Endodermal cell (in vitro differentiated cells): ENCODE data around the gene NANOGP8. TPM values are rescaled to one million over a fixed set of nuclear protein-coding genes. Genes with fewer than 3 reads are reported as not detected.

Experiments
- DNase-seq: peaks from one replicate; pipeline ENCODE4 v3.0.0-alpha.2; 2017
- H3K27ac ChIP-seq: 2 replicates; pipeline ENCODE4 v1.5.1; 2013; ENCODE audit warnings: mild to moderate bottlenecking, low read depth, low read length, moderate library complexity
- H3K27me3 ChIP-seq: 2 replicates; pipeline ENCODE4 v1.6.1; 2013; ENCODE audit warnings: mild to moderate bottlenecking, low read length, moderate library complexity; ENCODE audit not compliant: insufficient read depth, control insufficient read depth, poor library complexity, severe bottlenecking
- H3K36me3 ChIP-seq: 2 replicates; pipeline ENCODE4 v1.7.0; 2013; ENCODE audit warnings: mild to moderate bottlenecking, low read length, moderate library complexity; ENCODE audit not compliant: control insufficient read depth, insufficient read depth
- H3K4me1 ChIP-seq: one replicate; pipeline ENCODE4 v1.7.0; 2013; ENCODE audit warnings: low read length; ENCODE audit not compliant: control insufficient read depth, insufficient read depth
- H3K4me3 ChIP-seq: 2 replicates; pipeline ENCODE4 v1.5.1; 2013; ENCODE audit warnings: mild to moderate bottlenecking, low read length, moderate library complexity
- H3K9ac ChIP-seq: 2 replicates; pipeline ENCODE4 v1.6.1; 2013; ENCODE audit warnings: mild to moderate bottlenecking, low read length, moderate library complexity; ENCODE audit not compliant: poor library complexity, severe bottlenecking; ENCODE audit errors: extremely low read depth
- H3K9me3 ChIP-seq: 2 replicates; pipeline ENCODE4 v1.6.1; 2013; ENCODE audit warnings: mild to moderate bottlenecking, low read length, moderate library complexity; ENCODE audit not compliant: control insufficient read depth
- H3K27ac Mint-ChIP-seq: 2 replicates; pipeline ENCODE4 v1.8.0; 2020; ENCODE audit warnings: mixed read lengths
- H3K27me3 Mint-ChIP-seq: 2 replicates; pipeline ENCODE4 v1.8.0; 2021; ENCODE audit warnings: mild to moderate bottlenecking, mixed read lengths; ENCODE audit not compliant: insufficient read depth
- H3K36me3 Mint-ChIP-seq: 2 replicates; pipeline ENCODE4 v1.8.0; 2020; ENCODE audit warnings: low read depth, mixed read lengths
- H3K4me1 Mint-ChIP-seq: 2 replicates; pipeline ENCODE4 v1.8.0; 2020; ENCODE audit warnings: mixed read lengths
- H3K4me3 Mint-ChIP-seq: 2 replicates; pipeline ENCODE4 v1.8.0; 2020; ENCODE audit warnings: mild to moderate bottlenecking, moderate library complexity, mixed read lengths
- H3K9me3 Mint-ChIP-seq: 2 replicates; pipeline ENCODE4 v1.8.0; 2020; ENCODE audit warnings: mild to moderate bottlenecking, mixed read lengths
- WGBS, 2 experiments: methylation state at CpG; one replicate each; pipeline versions ENCODE4 v1.1.5 to v1.1.7; 2013; ENCODE audit warnings: missing lambda C conversion rate in 2 of 2, mixed read lengths in 1 of 2; ENCODE audit not compliant: insufficient coverage in 1 of 2, insufficient read length in 1 of 2; 5-methylcytosine and 5-hydroxymethylcytosine counted together
- total RNA-seq, 2 donors: library from RNA; stranded (reverse); fragmentation: NEBNext Ultra II Directional in 1 of 2; extraction: Animal tissue kit (Norgen Biotek cat#: 25700) in 1 of 2; gene quantifications; 2 replicates in 1 of 2; 3 replicates in 1 of 2; pipeline ENCODE4 v1.2.1, GENCODE V29; 2021
- TF ChIP-seq, protein P1 (sequence below): fragments of 200-600 bp; sonication (generic); conservative IDR thresholded peaks from 2 replicates; pipeline ENCODE4 v1.5.0; 2021; ENCODE audit warnings: antibody characterized with exemption, mild to moderate bottlenecking

Gene NANOGP8
- total RNA-seq, 2 donors from 2014 or later, result 1.5 to 47.2 TPM

- Mint-ChIP-seq H3K36me3 (peaks cover 8% of the 10 kb centered on the region), H3K9me3 (peaks cover 11% of the 10 kb centered on the region), H3K4me3 (no peak overlapping the region), H3K27me3 (no peaks in the 10 kb centered on the region), H3K4me1 (peaks cover 5% of the 10 kb centered on the region), H3K27ac (no peak overlapping the region)
- no peak overlapping the region for H3K27ac ChIP-seq
- H3K9ac ChIP-seq, result no peak overlapping the region
- H3K4me3 ChIP-seq, result no peak overlapping the region
- no peaks in the 10 kb centered on the region for H3K27me3 ChIP-seq
- no peak for DNase-seq
- H3K9me3 ChIP-seq, result no peaks in the 10 kb centered on the region
- TF ChIP-seq, protein P1, sequence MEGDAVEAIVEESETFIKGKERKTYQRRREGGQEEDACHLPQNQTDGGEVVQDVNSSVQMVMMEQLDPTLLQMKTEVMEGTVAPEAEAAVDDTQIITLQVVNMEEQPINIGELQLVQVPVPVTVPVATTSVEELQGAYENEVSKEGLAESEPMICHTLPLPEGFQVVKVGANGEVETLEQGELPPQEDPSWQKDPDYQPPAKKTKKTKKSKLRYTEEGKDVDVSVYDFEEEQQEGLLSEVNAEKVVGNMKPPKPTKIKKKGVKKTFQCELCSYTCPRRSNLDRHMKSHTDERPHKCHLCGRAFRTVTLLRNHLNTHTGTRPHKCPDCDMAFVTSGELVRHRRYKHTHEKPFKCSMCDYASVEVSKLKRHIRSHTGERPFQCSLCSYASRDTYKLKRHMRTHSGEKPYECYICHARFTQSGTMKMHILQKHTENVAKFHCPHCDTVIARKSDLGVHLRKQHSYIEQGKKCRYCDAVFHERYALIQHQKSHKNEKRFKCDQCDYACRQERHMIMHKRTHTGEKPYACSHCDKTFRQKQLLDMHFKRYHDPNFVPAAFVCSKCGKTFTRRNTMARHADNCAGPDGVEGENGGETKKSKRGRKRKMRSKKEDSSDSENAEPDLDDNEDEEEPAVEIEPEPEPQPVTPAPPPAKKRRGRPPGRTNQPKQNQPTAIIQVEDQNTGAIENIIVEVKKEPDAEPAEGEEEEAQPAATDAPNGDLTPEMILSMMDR, result no peak
- 75 to 100% methylated on average over 1 of the region's 1 CpG for WGBS, 2 experiments
- H3K36me3 ChIP-seq, result no peaks in the 10 kb centered on the region
- no peaks in the 10 kb centered on the region for H3K4me1 ChIP-seq
Observed at GRCh38 chr15:35090104-35090807, 5.2 kb upstream of the NANOGP8 start.

GRCh38 chr15:35089551-35089950 lies 4.5 kb upstream of the NANOGP8 start:
- Mint-ChIP-seq H3K9me3 (peaks cover 15% of the 10 kb centered on the region), H3K4me1 (peaks cover 5% of the 10 kb centered on the region), H3K36me3 (peaks cover 11% of the 10 kb centered on the region), H3K4me3 (no peak overlapping the region), H3K27ac (no peak overlapping the region), H3K27me3 (no peaks in the 10 kb centered on the region)
- no peaks in the 10 kb centered on the region for H3K4me1 ChIP-seq
- H3K27me3 ChIP-seq, result no peaks in the 10 kb centered on the region
- no peaks in the 10 kb centered on the region for H3K9me3 ChIP-seq
- no peak overlapping the region for H3K9ac ChIP-seq
- no peaks in the 10 kb centered on the region for H3K36me3 ChIP-seq
- TF ChIP-seq, protein P1, result no peak
- 75 to 96% methylated on average over 1 to 2 of the region's 2 CpGs for WGBS, 2 experiments
- H3K27ac ChIP-seq, result no peak overlapping the region
- no peak overlapping the region for H3K4me3 ChIP-seq
- no peak for DNase-seq

GRCh38 chr15:35088329-35088728 lies 3.2 kb upstream of the NANOGP8 start:
- TF ChIP-seq, protein P1, result no peak

More at GRCh38 chr15:35088329-35088728, 3.2 kb upstream of the NANOGP8 start:
- WGBS, 2 experiments, result 80 to 100% methylated on average over 1 of the region's 1 CpG
- Histone ChIP-seq H3K9ac (no peak overlapping the region), H3K9me3 (no peaks in the 10 kb centered on the region), H3K27ac (no peak overlapping the region), H3K4me1 (no peaks in the 10 kb centered on the region), H3K36me3 (no peaks in the 10 kb centered on the region), H3K4me3 (no peak overlapping the region), H3K27me3 (no peaks in the 10 kb centered on the region)
- DNase-seq, result no peak
- Mint-ChIP-seq H3K27ac (no peak overlapping the region), H3K4me3 (no peak overlapping the region), H3K9me3 (peaks cover 16% of the 10 kb centered on the region), H3K4me1 (peaks cover 5% of the 10 kb centered on the region), H3K27me3 (no peaks in the 10 kb centered on the region), H3K36me3 (peaks cover 12% of the 10 kb centered on the region)
